GM21825 (cell line): ENCODE results near the gene CATSPERE.

Source experiments
- ATAC-seq: cut with Tn5 transposase; IDR thresholded peaks from one replicate; pipeline ENCODE4 v1.9.1; 2021; ENCODE audit warnings: mild to moderate bottlenecking, moderate library complexity; ENCODE audit not compliant: unreplicated experiment

CATSPERE gene

DNA sequence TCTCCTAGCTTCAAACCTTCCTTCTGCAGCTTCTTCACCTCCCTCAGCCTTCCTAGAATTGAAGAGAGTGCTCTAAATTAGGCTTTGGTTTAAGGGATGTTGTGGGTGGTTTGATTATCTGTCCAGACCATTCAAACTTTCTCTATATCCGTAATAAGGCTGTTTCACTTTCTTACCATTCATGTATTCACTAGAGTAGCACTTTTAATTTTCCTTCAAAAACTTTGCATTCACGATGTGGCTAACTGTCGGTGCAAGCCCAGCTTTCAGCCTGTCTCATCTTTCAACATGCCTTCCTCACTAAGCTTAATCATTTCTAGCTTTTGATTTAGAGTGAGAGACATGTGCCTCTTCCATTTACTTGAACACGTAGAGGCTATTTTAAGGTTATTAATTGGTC is 165.6 kb downstream of the CATSPERE start:
- no peak for ATAC-seq

DNA sequence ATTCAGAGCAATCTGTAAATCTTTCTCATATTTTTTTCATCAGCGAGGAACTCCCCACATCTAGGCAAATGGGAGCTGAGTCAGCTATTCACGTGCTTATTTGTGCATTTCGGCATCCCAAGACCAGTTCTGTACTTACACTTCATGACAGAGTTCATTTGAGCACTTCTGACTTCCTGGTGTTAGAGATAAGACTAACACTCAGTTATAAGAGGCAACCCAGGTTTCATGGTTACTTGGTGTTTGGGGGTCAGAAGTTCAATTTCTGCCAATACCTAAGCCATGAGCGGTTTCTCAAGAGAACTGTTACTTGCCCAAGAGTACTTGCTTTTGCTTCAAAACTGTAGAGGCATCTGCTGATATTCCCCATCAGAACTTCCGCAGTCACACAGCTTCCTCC is 167.7 kb downstream of the CATSPERE start:
- ATAC-seq, result no peak

DNA sequence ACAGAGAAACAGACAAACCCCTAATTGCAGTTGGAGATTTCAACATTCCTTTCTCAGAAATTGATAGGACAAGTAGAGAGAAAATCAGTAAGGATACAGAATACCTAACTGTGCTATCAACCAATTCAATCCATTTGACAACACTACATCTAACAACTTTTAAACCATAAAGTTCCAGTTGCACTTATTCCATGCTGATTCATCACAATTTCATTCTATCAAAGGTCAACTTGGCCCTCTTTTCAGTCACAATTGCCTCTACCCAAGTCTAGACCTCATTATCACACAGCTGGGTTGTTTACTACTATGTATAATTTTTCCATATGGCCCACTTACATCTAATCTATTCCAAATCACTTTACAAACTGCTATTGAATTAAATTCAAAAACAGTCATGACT is 172.1 kb downstream of the CATSPERE start:
- no peak for ATAC-seq

DNA sequence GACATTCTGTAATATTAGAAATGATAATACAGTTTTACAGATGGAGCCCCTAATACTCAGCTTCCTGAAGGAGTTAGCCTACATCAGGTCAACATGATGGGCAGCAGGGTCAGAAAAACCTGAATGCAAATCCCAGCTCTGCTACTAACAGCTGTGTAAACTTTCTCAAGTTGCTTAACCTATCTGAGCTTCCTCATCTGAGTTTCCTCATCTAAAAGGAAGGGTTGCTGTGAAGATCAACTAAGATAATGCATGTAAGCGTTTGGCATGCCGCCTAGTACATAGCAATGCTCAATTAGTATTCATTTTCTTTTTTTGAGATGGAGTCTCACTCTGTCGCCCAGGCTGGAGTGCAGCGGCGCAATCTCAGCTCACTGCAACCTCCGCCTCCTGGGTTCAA is 173.5 kb downstream of the CATSPERE start:
- ATAC-seq, result no peak

DNA sequence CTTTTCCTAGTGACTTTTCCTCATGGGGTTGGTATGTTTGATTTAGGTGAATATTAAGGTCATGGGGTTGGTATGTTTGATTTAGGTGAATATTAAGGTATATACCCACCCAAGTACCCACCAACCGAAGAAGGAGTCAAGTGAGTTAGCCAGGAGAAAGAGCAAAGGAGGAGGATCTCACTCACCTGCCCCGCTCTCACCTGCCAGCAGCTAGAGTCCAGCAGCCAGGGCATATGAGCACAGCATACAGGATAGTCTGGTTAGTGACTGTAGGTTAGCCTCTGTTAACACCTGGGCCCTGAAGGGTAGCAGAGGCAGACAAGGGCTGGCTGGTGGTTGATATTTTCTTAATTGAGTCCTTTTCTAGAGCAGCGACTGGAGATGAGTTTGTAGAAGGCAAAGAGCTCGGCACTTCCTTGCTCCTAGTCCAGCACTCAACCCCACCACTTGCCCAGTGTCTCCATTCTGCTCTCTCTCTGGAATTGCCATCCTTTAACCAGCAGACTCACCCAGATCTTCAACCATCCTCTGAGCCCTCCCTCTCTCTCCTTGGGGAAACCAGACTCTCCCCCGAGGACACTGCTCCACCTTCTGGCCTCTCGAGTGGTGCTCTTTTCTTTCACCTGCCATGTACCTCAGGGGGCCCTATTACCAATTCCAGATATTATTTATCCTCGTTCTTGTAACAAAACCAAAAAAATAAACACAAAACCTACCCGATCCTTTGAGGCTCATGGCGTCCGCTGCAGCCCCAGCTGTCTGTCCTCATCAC is 175.6 kb downstream of the CATSPERE start:
- ATAC-seq, result no peak

DNA sequence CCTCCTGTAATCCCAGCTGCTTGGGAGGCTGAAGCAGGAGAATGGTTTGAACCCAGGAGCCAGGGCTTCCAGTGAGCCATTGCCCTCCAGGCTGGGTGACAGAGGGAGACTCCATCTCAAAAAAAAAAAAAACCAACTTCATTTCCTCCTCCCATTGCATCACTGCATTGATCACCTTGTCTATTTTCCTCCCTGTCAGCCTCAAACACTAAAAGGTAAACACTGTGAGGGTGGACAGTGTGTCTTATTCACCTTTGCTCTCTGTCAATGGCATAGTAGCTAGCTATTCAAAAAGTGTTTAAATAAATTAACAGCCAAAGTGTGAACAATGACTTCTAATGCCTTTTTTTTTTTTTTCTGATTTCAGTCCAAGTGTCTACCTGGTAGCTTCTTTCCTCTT is 178.5 kb downstream of the CATSPERE start:
- no peak for ATAC-seq

DNA sequence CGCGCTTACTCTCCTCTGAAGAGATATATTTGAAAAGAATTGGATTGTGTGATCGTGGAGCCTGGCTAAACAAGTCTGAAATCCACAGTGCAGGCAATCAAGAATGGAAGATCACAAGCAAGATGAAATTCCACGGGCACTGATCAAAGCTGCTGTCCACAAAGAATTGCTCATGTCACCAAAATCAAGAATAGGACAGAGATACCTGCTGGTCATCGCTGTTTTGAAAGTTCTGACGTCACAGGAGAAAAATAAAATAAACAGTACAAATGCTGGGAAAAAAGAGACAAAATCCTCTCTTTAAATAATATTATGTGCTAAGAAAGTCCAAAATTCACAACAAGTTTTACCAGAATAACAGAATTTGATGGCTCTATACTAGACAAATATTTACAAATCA is 179.8 kb downstream of the CATSPERE start:
- no peak for ATAC-seq

DNA sequence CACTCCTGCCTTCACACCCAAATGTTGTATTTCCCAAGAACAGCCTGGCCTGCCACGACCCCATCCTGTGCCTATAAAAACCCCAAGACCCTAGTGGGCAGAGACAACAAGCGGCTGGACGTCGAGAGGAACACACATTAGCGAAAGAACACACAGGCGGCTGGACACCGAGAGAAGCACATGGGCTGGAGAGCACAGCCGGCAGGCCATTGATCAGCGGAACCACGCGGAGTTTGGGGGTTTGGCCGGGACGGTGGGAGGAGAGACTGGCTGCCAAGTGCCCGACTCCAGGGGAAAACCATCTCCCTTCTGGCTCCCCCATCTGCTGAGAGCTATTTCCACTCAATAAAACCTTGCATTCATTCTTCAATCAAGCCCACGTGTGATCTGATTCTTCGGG is 181.5 kb downstream of the CATSPERE start:
- no peak for ATAC-seq

DNA sequence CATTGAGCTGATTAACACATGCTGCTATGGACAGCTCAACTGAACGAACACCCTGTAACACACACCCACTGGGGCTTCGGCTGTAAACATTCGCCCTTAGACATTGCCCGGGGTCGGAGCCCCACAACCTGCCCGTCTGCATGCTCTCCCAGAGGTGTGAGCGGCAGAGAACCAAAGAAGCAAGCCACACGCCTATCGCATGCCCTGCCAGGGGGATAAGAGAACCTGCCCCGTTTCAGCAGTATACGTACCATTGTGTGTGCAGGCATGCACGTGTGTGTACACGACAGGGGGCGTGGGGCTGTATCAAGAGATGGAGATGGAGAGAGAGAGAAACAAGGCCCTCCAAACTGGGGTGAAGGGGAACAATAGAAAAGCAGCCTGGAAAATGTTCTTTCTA is 181.9 kb downstream of the CATSPERE start:
- ATAC-seq, result no peak

DNA sequence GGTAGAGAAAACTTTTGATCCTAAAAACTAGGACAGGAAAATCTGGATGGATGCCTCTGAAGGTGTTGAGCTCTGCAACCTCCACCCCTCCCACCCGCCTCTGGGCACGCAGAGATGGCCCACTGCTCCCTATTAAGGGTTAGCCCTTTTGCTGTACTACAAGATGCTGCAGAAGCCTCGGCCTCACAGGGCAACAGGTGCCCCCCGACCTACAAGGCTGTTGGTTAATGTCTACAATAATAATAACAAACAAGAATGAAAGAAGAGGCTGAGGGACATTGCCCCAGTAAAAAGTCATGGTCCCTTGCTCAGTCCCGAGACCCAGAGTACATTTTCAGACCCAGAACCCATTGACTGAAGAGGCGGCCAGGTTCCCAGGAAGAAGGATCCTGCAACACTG is 184.3 kb downstream of the CATSPERE start:
- no peak for ATAC-seq

DNA sequence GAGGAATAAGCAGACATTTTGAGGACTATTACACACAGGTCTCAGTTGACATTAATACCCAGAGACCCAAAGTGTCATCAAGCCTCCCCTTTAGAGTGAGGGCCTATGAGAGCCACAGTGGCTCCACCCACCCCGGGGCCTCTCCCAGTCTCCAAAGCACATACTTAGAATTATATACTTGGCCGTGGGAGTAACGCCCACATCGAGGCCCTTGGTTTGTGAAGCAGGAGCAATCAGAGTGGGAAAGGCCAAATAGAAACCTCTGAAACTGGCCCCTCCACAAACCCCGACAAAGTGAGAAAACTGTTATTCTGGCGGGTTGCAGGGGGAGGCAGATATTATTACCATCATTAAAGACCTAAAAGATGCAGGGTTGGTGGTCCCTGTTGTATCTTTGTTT is 184.8 kb downstream of the CATSPERE start:
- ATAC-seq, result no peak

DNA sequence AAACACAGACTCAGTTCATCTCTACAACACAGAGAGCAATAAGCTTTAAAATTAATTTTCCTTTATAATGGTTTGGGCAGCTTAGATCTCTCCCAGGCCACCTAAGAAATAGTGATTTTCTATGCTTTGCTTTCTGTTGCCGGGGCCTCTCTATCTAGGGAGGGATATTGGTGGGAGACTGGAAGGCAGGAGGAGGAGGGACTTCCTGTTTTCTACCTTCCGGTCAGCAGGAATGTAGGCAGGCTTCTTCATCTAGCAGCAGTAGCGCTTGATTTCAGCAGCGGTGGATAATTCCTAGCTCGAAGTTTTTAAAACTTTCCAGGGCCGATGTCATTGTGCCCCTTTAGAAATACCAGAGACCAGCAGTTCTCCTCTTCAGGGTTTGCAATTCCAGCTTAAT is 186.7 kb downstream of the CATSPERE start:
- ATAC-seq, result no peak

DNA sequence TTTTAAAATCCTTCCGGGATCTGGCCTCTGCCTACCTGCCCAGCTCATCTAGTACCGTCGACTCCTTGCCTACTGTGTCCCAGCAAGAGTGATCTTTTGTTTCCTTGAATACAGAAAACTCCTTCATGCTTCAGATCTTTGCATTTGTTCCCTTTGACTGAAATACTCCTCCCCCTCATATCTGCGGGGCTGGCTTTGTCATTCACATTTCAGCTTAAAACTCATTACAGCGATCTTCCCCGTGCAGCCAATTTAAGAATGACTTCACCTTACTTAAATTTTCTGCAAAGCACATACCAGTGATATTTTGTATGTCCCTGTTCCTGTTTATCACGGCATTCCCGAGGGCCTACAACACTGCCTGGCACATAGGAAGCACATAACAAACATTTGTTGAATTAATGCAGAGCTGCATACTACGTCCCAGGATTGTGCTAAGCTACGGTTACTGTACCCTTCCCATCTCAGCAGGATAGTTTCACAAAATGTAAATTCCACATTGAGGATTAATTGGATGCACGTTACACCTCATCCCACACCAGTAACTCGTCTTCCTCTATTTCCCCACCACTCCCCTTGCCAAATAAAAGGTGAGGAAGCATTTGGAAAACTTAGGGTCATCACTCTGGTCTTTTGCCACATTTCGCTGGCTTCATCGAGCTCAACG is 191.0 kb downstream of the CATSPERE start:
- no peak for ATAC-seq

DNA sequence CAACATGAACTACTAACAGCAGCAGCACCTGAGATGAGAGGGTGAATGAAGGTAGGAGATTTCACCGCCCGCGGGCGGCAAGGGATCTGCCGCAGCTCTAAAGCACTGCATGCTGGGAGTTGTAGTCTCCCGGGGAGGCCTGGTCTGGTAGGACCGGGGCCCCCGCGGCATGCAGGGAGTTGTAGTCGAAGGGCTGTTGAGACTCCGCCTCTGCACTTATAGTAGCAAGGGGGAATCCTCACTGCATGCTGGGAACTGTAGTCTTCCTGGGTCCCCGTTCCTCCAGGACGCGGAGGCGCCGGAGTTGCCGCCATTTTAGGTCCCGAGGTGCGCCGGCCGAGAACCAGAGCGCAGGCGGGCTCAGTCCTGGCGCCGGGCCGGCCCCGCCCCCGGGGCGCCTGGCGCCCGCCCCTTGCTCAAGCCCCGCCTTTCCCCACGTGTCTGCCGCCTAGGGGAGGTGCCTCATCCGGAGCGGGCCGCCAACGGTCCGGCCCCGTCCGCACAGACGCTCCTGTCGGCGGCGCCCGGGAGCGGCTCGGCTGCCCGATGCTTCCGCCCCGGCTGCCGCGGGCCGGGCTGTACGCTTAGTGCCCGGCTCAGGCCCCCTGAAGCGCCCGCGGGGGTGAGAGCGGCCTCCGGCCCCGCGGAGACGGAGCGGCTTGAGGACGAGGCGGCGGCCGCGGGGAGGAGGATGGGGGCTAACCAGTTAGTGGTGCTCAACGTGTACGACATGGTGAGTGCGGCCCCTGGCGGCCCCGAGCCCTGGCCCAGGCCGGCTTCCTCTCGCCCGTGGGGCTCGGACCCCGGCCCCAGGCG is 191.8 kb downstream of the CATSPERE start, which contains the start of gene DESI2:
Gene DESI2 (plus strand): TSS at position 504 of the 816 bp plus-strand sequence. CDS start 188 bp downstream, at position 692.
- ATAC-seq, result peak; percentile 95

DNA sequence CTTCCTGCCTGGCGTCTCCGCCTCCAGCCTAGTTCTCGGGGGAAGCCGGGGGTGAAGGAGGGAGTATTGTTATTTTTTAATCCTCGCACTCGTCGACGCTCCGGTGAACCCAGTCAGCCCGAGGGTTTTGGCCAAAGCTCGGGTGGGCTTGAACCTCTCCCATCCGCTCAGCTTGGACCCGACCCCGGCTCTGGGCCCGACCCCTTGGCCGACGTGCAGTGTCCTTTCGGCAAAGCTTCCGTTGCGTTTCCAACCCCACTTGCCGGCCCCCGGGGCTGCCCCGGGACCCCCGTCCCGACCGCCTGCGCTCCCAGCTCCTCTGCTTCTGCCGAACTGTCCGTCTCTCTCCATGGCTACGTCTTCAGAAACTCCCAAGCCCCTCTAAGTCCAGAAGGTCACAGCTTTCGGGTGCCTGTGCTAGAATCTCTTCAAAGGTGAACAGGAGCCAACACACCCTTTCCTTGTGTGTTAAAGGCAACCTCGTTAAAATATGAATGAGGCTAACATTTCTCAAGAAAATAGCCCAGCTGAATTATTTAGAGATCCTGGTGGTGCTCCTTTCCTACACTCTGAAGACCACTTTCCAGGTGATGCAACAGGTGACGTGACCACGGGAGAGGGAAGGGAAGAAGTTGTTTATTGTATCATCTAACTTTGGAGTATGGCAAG is 192.5 kb downstream of the CATSPERE start:
- ATAC-seq, result no peak

DNA sequence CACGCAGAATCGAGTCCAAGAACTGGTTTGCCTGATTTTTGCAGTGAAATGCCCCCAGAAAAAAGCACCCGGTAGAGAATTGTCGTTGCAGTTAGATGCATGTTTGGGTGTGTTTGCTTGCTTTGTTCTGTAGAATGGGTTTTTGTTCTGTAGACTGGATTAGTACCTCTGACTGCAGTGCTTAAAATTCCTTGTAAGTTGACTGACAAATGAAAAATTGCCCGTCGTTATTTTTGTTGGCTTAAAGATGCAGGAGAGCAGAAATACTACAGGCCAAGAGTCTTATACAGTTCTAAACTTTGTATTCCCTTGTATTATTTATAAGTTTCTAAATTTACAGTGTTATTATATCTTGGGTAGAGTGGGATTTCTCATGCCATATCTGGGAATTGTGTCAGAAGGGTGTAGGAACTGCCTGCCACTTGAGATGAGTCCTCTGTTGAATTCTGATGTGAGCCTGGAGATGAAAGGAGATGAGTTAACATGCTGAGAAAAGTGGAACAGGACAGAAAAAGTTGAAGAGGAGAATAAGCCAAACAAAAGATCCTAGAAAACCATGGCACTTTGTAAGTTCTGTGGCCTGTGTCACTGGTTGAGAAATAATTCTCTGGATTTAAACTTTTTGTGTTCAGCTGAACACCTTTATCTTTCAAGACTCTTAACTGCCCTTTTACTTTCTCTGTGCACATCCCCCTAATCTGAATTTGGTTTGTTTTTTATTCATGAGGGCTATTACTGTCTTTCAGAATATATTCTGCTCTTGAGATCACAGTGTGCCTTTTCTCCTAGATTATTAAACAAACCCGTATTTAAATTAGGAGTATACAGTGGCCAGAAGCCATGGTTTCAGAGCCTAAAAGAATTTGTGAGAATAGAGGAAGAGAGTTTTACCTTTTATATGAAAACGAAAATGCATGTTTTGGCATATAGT is 193.3 kb downstream of the CATSPERE start:
- no peak for ATAC-seq

DNA sequence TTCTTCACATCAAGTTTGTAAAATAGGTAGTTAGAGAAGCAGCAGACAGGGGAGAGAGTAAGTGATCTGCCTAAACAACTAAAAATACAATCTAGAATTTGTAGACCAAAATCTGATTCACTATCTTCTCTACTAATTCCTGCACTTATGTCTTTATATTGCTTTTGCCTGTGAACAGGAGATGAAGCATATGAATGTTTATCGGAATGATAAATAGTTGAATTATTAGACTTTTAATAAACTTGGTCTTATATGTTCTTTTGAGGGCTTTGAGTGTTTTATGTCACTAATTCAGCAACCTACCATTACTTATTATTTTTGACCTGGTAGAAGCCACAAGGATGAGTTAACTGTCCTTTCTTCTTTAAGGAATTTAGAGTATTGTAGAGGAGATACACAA is 194.1 kb downstream of the CATSPERE start:
- ATAC-seq, result no peak

DNA sequence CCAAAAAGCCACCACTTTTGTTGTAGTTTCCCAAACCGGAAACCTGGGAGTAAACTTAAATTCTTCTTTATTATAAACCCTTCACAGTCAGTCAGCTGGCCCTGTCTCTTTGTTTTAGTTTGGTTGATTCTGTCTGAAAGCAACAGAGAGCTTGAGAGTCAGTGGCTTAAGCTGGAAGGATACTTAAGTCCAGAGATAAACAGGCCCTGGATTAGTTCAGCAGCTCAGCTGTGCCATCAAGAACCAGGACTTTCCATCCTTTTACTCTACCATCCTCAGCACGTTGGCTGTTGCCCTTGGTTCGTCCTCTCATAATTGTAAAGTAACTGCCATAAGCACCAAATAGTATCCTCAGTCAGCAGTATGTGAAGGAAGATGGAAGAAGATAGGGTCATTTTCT is 196.3 kb downstream of the CATSPERE start:
- ATAC-seq, result no peak

DNA sequence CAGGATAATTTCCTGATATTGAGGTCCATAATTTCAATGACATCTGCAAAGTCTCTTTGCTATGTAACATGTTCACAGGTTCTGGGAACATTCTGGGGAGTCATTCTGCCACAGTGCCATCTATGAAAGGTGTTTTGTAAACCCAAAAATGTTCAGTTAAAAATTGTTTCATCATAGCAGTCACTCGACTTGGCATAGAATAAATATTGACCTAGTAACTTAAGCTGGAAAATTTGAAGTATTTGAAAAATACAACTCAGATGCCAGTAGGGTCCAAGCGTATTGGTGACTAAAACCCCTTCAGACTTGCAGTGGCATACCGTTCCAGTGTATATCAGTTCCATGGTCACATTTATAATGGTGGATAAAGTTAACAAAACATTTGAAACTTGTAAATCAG is 198.6 kb downstream of the CATSPERE start:
- no peak for ATAC-seq

DNA sequence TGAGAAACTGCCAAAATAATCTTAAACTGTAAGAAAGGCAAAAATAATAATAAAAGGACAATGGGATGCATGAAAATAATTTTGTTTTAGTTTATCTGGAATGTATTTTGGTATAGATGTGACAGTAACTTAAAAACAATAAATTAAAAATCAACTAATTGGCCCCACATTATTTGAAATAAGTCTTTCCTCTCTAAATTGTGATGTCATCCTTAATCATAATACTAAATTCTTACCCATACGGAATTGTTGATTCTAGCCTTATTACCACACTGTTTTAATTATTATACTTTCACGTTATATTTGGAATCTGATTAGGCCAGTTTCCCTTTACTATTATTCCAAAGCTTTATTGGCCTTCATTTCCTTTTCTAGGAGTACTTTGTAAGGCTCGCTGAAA is 199.5 kb downstream of the CATSPERE start:
- ATAC-seq, result no peak
